Esophagus muscularis mucosa (tissue), 4 donors: Measurements from ENCODE around the gene ABCC10.

Source experiments
- EP300 ChIP-seq: sonication (generic); formaldehyde crosslinking; IDR thresholded peaks from one replicate; pipeline ENCODE4 v1.6.1; 2017; ENCODE audit warnings: antibody characterized with exemption
- POLR2A ChIP-seq: fragments of 450-650 bp; IDR thresholded peaks from one replicate; pipeline ENCODE4 v1.6.1; 2017; ENCODE audit warnings: antibody characterized with exemption, moderate library complexity, mild to moderate bottlenecking, low read depth
- POLR2AphosphoS5 ChIP-seq, 2 donors: sonication (generic); formaldehyde crosslinking; IDR thresholded peaks; one replicate each; pipeline ENCODE4 v1.6.1; 2017; ENCODE audit warnings: antibody characterized with exemption in 2 of 2
- TF ChIP-seq, protein P1 (sequence below), 3 experiments: fragments of 200-600 bp in 2 of 3; fragments of 450-650 bp in 1 of 3; sonication (generic) in 2 of 3; IDR thresholded peaks; one replicate each; pipeline ENCODE4 v1.5.1; 2017 to 2019; ENCODE audit warnings: antibody characterized with exemption in 3 of 3, mild to moderate bottlenecking in 2 of 3, moderate library complexity in 1 of 3

DNA sequence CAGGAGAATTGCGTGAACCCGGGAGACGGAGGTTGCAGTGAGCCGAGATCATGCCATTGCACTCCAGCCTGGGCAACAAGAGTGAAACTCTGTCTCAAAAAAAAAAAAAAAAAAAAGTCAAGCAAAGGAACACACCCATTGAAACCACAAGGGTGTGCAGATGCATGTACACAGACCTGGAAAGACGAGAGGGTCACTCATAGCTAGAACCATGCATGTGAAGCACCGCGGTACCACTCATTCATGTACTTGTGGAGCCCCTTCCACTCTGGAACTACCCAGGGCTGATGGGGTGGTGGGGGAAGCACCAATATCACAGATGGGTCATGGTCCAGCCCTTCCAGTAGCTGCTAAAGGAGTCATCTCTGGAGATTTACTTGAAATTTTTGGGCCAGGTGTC lies 42.6 kb downstream of the ABCC10 start:
- no peak for TF ChIP-seq POLR2A
- TF ChIP-seq, protein P1, sequence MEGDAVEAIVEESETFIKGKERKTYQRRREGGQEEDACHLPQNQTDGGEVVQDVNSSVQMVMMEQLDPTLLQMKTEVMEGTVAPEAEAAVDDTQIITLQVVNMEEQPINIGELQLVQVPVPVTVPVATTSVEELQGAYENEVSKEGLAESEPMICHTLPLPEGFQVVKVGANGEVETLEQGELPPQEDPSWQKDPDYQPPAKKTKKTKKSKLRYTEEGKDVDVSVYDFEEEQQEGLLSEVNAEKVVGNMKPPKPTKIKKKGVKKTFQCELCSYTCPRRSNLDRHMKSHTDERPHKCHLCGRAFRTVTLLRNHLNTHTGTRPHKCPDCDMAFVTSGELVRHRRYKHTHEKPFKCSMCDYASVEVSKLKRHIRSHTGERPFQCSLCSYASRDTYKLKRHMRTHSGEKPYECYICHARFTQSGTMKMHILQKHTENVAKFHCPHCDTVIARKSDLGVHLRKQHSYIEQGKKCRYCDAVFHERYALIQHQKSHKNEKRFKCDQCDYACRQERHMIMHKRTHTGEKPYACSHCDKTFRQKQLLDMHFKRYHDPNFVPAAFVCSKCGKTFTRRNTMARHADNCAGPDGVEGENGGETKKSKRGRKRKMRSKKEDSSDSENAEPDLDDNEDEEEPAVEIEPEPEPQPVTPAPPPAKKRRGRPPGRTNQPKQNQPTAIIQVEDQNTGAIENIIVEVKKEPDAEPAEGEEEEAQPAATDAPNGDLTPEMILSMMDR (IDR thresholded peaks at IDR 0.05) = no peak
- no peak for TF ChIP-seq EP300
- TF ChIP-seq POLR2AphosphoS5 (IDR thresholded peaks at IDR 0.05) = no peak
